HL-60 (cell line): ENCODE measurements around the gene VCPKMT.

Source experiments
- DNase-seq, 2 experiments: peaks; one replicate each; pipeline ENCODE4 v3.0.0-alpha.2; 2010 to 2020; ENCODE audit warnings: low read depth in 1 of 2, low spot score in 1 of 2
- H3K27ac ChIP-seq: fragments of 250-450 bp; sonication (Bioruptor Pico); replicated peaks from 2 replicates; pipeline ENCODE4 v1.5.1; 2020; ENCODE audit warnings: mild to moderate bottlenecking, moderate library complexity
- H3K27me3 ChIP-seq: fragments of 250-450 bp; sonication (Bioruptor Pico); 2 replicates; pipeline ENCODE4 v1.5.1; 2021; ENCODE audit warnings: mild to moderate bottlenecking, moderate library complexity; ENCODE audit not compliant: insufficient read depth, poor library complexity, severe bottlenecking
- H3K4me3 ChIP-seq: replicated peaks from 2 replicates; pipeline ENCODE4 v1.5.1; 2011; ENCODE audit warnings: mild to moderate bottlenecking, control low read depth, low read length; ENCODE audit not compliant: insufficient read depth
- GABPA ChIP-seq: IDR thresholded peaks from 2 replicates; pipeline ENCODE4 v1.6.1; 2012; ENCODE audit warnings: low read depth
- POLR2AphosphoS5 ChIP-seq: IDR thresholded peaks from 2 replicates; pipeline ENCODE4 v1.6.1; 2012; ENCODE audit warnings: low read depth
- SPI1 ChIP-seq: IDR thresholded peaks from 2 replicates; pipeline ENCODE4 v1.6.1; 2012; ENCODE audit warnings: low read depth, mild to moderate bottlenecking, borderline replicate concordance
- long read RNA-seq: library from polyadenylated mRNA; unstranded; transcript quantifications from one replicate; pipeline ENCODE4 v2.0.0, GENCODE V29; 2020
- TF ChIP-seq, protein P1 (sequence below): IDR thresholded peaks from 2 replicates; pipeline ENCODE4 v1.6.1; 2012; ENCODE audit warnings: low read depth; ENCODE audit not compliant: insufficient replicate concordance
- TF ChIP-seq, protein P2 (sequence below): IDR thresholded peaks from one replicate; pipeline ENCODE4 v1.5.1; 2011; ENCODE audit warnings: low read length, control low read depth, inconsistent platforms; ENCODE audit not compliant: insufficient read depth

The VCPKMT gene
- long read RNA-seq, transcript VCPKMT-202 (6 exons, 1,761 nt), result major isoform, 21 of 52 reads
- long read RNA-seq, transcript VCPKMT-204 (6 exons, 1,793 nt), result minor isoform, 10 of 52 reads
- long read RNA-seq, partial matches to known transcripts, result 3 of 52 reads
- long read RNA-seq, other reads (novel, unspliced or antisense), result 16 of 52 reads

DNA sequence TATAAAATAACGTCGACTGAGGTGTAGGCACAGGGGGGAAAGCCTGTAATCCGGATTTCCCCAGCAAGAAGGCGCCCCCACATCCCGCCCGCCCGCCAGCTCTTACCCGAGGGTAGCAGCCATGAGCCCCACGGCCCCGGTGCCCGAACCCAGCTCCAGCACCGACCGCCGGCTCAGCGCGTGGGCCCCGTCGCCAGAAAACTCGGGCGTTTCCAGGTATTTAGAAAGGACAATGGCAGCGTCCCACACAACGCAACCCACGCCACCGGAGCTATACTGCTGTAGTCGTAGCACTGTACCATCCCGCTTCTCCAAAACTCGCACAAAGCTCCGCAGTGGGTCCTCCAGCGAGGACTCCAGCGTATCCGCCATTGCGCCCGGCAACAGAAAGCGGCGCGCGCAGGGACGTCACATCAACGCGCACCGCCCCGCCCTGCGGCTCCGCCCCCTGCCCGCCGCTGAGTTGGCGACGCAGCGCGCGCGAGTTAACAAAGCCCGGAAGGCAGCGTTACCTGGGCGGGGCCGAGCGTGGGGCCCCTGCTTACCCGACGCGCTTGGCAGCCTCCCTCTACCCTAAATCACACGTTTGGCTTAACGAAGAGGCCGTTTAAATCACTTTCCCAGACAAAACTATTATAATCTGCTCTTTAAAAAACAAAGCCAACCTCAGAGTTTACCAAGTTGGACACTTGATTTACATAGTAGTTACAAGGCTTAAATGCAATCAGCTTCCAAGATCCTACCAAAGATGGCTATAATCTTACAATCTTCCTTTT lies at the start of gene VCPKMT:
TSS of gene VCPKMT (minus strand) at position 392 of the 776 bp plus-strand sequence. CDS start at position 372, 20 bp downstream.
- H3K27ac ChIP-seq, result peak within 1 kb of the TSS; percentile 71
- TF ChIP-seq SPI1 (no peak), GABPA (no peak), POLR2AphosphoS5 (peak; percentile 96)
- TF ChIP-seq, protein P1, sequence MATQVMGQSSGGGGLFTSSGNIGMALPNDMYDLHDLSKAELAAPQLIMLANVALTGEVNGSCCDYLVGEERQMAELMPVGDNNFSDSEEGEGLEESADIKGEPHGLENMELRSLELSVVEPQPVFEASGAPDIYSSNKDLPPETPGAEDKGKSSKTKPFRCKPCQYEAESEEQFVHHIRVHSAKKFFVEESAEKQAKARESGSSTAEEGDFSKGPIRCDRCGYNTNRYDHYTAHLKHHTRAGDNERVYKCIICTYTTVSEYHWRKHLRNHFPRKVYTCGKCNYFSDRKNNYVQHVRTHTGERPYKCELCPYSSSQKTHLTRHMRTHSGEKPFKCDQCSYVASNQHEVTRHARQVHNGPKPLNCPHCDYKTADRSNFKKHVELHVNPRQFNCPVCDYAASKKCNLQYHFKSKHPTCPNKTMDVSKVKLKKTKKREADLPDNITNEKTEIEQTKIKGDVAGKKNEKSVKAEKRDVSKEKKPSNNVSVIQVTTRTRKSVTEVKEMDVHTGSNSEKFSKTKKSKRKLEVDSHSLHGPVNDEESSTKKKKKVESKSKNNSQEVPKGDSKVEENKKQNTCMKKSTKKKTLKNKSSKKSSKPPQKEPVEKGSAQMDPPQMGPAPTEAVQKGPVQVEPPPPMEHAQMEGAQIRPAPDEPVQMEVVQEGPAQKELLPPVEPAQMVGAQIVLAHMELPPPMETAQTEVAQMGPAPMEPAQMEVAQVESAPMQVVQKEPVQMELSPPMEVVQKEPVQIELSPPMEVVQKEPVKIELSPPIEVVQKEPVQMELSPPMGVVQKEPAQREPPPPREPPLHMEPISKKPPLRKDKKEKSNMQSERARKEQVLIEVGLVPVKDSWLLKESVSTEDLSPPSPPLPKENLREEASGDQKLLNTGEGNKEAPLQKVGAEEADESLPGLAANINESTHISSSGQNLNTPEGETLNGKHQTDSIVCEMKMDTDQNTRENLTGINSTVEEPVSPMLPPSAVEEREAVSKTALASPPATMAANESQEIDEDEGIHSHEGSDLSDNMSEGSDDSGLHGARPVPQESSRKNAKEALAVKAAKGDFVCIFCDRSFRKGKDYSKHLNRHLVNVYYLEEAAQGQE, result peak; percentile 76
- TF ChIP-seq, protein P2, sequence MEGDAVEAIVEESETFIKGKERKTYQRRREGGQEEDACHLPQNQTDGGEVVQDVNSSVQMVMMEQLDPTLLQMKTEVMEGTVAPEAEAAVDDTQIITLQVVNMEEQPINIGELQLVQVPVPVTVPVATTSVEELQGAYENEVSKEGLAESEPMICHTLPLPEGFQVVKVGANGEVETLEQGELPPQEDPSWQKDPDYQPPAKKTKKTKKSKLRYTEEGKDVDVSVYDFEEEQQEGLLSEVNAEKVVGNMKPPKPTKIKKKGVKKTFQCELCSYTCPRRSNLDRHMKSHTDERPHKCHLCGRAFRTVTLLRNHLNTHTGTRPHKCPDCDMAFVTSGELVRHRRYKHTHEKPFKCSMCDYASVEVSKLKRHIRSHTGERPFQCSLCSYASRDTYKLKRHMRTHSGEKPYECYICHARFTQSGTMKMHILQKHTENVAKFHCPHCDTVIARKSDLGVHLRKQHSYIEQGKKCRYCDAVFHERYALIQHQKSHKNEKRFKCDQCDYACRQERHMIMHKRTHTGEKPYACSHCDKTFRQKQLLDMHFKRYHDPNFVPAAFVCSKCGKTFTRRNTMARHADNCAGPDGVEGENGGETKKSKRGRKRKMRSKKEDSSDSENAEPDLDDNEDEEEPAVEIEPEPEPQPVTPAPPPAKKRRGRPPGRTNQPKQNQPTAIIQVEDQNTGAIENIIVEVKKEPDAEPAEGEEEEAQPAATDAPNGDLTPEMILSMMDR, result no peak
- no peaks in the 10 kb centered on the region for H3K27me3 ChIP-seq
- peak; percentile 76 to 93 for DNase-seq
- peak within 1 kb of the TSS; percentile 87 for H3K4me3 ChIP-seq

DNA sequence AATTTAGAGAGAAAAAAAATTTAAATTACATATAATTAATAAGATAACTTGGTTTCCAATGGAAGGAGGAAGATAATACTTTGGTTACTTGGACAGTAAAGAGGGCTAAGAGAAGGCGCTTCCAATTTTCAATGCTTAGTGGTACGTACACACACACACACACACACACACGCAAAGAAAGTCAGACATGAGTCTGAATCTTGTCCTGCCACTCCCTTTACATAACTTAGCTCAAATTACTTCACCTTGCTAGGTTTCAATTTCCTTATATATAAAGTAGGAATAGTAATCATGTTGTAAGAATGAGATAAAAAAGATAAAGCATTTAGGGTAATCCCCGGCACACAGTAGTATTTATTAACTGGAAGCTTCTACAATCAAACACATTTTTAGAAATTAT lies 39.7 kb upstream of the VCPKMT start:
- H3K4me3 ChIP-seq, result no peak overlapping the region
- TF ChIP-seq, protein P2, result no peak
- TF ChIP-seq POLR2AphosphoS5 (no peak), SPI1 (no peak), GABPA (no peak)
- TF ChIP-seq, protein P1, result no peak
- no peak for DNase-seq
- H3K27me3 ChIP-seq, result no peaks in the 10 kb centered on the region
- no peak overlapping the region for H3K27ac ChIP-seq

DNA sequence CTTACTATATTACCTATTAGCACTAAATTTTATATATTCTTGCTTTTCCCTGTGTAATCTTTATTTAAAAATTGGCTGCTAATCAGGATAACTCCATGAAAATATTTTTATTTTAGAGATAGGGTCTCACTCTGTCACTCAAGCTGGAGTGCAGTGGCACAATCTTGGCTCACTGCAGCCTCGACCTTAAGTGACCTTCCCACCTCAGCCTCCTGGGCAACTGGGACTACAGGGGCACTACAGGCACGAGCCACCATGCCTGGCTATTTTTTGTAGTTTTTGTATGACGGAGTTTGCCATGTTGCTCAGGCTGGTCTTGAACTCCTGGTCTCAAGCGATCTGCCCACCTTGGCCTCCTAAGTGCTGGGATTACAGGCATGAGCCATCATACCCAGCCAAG lies 32.4 kb upstream of the VCPKMT start:
- no peak for TF ChIP-seq SPI1
- TF ChIP-seq, protein P1, result no peak
- TF ChIP-seq, protein P2, result no peak
- no peak for TF ChIP-seq GABPA
- no peak for TF ChIP-seq POLR2AphosphoS5
- H3K27me3 ChIP-seq, result no peaks in the 10 kb centered on the region
- no peak for DNase-seq
- no peak overlapping the region for H3K4me3 ChIP-seq
- H3K27ac ChIP-seq, result no peak overlapping the region
